Right cardiac atrium (tissue), 5 donors: Measurements from ENCODE around the gene MAGI3. TPM values are rescaled to one million over a fixed set of nuclear protein-coding genes. Genes with fewer than 3 reads are reported as not detected.
"Not testable (repeated sequence)": the region's sequence is repeated elsewhere in the genome, so short reads cannot be mapped to it uniquely, and the experiment has no call there.

ENCODE experiments used
- ATAC-seq, 2 donors: fragments of 200-7000 bp; cut with Tn5 transposase; one replicate each; pipeline versions ENCODE4 v1.8.0 to v1.9.1; 2020; ENCODE audit warnings: moderate library complexity in 2 of 2, mild to moderate bottlenecking in 1 of 2
- DNase-seq, 3 donors: peaks; one replicate each; pipeline ENCODE4 v3.0.0-alpha.2; 2020
- H3K27ac ChIP-seq: one replicate; pipeline ENCODE4 v1.5.1; 2013; ENCODE audit warnings: mild to moderate bottlenecking, low read length, control low read depth, moderate library complexity
- H3K27me3 ChIP-seq: one replicate; pipeline ENCODE4 v1.6.1; 2013; ENCODE audit not compliant: control insufficient read depth, insufficient read depth
- H3K4me1 ChIP-seq: one replicate; pipeline ENCODE4 v1.6.1; 2013; ENCODE audit warnings: low read length; ENCODE audit not compliant: control insufficient read depth, insufficient read depth
- H3K4me3 ChIP-seq: one replicate; pipeline ENCODE4 v1.5.1; 2013; ENCODE audit warnings: low read length, control low read depth
- H3K9me3 ChIP-seq: one replicate; pipeline ENCODE4 v1.6.1; 2013; ENCODE audit warnings: low read length; ENCODE audit not compliant: control insufficient read depth
- WGBS: extraction: QIAGEN DNeasy Blood & Tissue Kit; methylation state at CpG from one replicate; pipeline ENCODE4 v1.1.7; 2013; 5-methylcytosine and 5-hydroxymethylcytosine counted together
- intact Hi-C, 4 donors: fragments of 100-400 bp; cut with DNase I; formaldehyde crosslinking; loops; one replicate each; pipeline versions ENCODE4 v1.11.0 to v1.14.0; 2022 to 2023
- polyA plus RNA-seq: library from polyadenylated mRNA; stranded (reverse); fragments of 200-250 nt; gene quantifications from one replicate; pipeline ENCODE4 v1.2.3, GENCODE V29; 2013
- total RNA-seq, 4 donors: library from RNA; stranded (reverse); fragmentation: NEBNext Ultra II Directional; extraction: Animal tissue kit (Norgen Biotek cat#: 25700); gene quantifications; one replicate each; pipeline ENCODE4 v1.2.1, GENCODE V29; 2021
- donor health status: healthy with polysubstance abuse.
- donor health status: DM: no; HTN: yes; CAD: no.
- donor health status: DM: no; HTN: no; CAD: no.
- donor health status: DM: no; HTN: yes; CAD: no; lungs with severe emphysema.
- donor health status: DM: yes; HTN: yes; CAD: no.

MAGI3 gene
- total and polyA plus RNA-seq, 5 donors = 2.9 to 8.9 (median 8.1) TPM

DNA sequence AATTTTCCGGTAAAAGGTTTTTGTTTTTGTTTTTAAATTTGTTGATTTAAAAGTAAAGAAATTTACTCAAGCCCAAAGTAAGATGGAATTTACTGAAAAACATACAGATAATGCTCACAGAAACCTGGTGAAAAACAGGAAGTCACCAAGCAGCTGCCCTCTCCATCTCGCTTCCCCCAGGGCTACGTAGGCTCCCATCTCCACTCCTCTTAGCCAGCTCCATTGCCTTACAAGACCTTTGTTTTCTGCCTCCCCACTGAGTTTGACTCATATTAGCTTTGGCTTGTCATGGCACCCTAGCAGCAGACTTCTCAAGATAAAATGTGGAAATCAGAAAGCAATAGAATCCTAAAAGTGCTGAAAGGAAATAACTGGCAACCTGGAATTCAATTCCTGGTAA, 311.1 kb downstream of the MAGI3 start:
- DNase-seq (no peak), ATAC-seq (no peak)
- intact Hi-C loops = no loop called here
- 85% methylated on average over 3 of the region's 3 CpGs for WGBS
- Histone ChIP-seq H3K4me1 (no peaks in the 10 kb centered on the region), H3K9me3 (no peaks in the 10 kb centered on the region), H3K4me3 (no peak overlapping the region), H3K27me3 (no peaks in the 10 kb centered on the region), H3K27ac (no peak overlapping the region)

DNA sequence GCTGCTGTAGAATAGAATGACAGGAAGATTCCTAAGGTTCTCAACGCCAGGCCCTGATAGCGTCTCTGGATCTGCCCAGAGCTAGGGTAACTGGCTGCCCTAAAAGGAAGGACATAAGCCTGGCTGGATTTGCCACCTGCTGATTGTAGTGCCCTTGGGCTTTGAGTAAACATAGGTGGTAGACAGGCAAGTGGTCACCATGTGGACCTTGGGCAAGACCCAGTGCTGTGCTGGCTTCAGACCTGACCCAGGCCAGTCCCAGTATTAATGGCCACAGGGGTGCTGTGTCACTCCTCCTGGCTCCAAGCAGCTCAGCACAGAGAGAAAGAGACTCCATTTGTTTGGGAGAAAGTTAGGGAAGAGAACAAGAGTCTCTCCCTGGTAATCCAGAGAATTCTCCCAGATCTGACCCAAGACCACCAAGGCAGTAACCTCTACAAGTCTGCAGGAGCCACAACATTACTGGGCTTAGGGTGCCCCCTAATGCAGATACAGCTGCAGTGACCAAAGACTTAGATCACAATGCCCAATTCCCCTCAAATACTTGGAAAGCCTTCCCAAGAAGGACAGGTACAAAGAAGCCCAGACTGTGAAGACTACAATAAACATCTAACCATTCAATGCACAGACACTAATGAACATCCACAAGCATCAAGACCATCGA, 324.4 kb downstream of the MAGI3 start:
- ATAC-seq (no peak), DNase-seq (no peak)
- Histone ChIP-seq H3K9me3 (no peaks in the 10 kb centered on the region), H3K27ac (no peak overlapping the region), H3K4me3 (no peak overlapping the region), H3K27me3 (no peaks in the 10 kb centered on the region), H3K4me1 (no peaks in the 10 kb centered on the region)
- intact Hi-C loops = no loop called here
- WGBS = 94% methylated on average over 3 of the region's 3 CpGs

DNA sequence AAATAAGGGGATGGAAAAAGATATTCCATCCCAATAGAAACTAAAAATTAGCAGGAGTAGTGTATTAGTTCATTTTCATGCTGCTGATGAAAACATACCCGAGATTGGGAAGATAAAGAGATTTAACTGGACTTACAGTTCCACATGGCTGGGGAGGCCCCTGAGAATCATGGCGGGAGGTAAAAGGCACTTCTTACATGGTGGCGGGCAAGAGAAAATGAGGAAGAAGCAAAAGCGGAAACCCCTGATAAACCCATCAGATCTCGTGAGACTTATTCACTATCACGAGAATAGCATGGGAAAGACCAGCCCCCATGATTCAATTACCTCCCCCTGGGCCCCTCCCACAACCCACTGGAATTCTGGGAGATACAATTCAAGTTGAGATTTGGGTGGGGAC, 327.2 kb downstream of the MAGI3 start:
- H3K4me3 ChIP-seq, ATAC-seq, intact Hi-C loops, H3K27ac ChIP-seq, H3K27me3 ChIP-seq, DNase-seq, H3K9me3 ChIP-seq, H3K4me1 ChIP-seq: not testable (repeated sequence)
- WGBS = over 99% methylated on average over 6 of the region's 6 CpGs

DNA sequence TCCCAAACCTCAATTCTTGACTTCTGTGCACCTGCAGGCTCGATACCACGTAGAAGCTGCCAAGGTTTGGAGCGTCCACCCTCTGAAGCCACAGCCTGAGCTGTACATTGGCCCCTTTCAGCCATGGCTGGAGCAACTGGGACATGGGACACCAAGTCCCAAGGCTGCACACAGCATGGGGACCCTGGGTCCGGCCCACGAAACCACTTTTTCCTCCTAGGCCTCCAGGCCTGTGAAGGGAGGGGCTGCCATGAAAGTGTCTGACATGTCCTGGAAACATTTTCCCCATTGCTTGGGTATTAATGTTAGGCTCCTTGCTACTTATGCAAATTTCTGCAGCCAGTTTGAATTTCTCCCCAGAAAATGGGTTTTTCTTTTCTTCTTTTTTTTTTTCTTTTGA, 328.3 kb downstream of the MAGI3 start:
- 97% methylated on average over 5 of the region's 5 CpGs for WGBS
- ATAC-seq, H3K4me3 ChIP-seq: not testable (repeated sequence)

DNA sequence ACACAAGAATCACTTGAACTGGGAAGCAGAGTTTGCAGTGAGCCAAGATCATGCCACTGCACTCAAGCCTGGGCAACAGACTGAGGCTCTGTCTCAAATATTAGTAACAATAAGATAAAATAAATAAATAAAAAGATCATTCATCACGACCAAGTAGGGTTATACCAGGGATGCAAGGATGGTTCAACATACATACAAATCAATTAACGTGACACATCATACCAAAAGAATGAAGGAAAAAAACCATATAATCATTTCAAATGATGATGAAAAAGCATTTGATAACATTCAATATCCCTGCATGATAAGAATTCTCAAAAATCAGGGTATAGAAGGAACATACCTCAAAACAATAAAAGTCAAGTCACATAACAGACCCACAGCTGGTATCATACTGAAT, 330.7 kb downstream of the MAGI3 start:
- DNase-seq = no peak
- no peaks in the 10 kb centered on the region for H3K9me3 ChIP-seq
- intact Hi-C loops = no loop called here
- no peaks in the 10 kb centered on the region for H3K27me3 ChIP-seq
- no peaks in the 10 kb centered on the region for H3K4me1 ChIP-seq
- H3K27ac ChIP-seq = no peak overlapping the region
- H3K4me3 ChIP-seq = no peak overlapping the region
- WGBS = 100% methylated on average over 2 of the region's 2 CpGs
- no peak for ATAC-seq

More for the DNA sequence above, 328.3 kb downstream of the MAGI3 start:
- DNase-seq, intact Hi-C loops, H3K9me3 ChIP-seq, H3K4me1 ChIP-seq, H3K27ac ChIP-seq, H3K27me3 ChIP-seq: not testable (repeated sequence)

DNA sequence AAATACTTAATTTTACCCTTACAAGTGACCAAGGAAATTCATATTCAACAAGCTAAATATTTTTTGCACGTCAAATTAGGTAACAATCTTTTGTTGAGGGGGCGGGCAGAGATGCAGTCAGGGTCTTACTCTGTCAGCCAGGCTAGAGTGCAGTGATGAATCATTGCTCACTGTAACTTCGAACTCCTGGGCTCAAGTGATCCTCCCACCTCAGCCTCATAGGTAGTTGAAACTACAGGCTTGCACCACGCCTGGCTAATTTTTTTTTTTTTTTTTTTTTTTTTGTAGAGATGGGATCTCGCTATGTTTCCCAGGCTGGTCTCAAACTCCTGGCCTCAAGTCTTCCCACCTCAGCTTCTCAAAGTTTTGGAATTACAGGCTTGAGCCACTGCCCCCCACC, 342.5 kb downstream of the MAGI3 start:
- no peaks in the 10 kb centered on the region for H3K9me3 ChIP-seq
- DNase-seq = no peak
- intact Hi-C loops = no loop called here
- no peaks in the 10 kb centered on the region for H3K27me3 ChIP-seq
- no peak for ATAC-seq
- H3K27ac ChIP-seq = no peak overlapping the region
- WGBS = 93% methylated on average over 5 of the region's 5 CpGs
- no peaks in the 10 kb centered on the region for H3K4me1 ChIP-seq
- no peak overlapping the region for H3K4me3 ChIP-seq

DNA sequence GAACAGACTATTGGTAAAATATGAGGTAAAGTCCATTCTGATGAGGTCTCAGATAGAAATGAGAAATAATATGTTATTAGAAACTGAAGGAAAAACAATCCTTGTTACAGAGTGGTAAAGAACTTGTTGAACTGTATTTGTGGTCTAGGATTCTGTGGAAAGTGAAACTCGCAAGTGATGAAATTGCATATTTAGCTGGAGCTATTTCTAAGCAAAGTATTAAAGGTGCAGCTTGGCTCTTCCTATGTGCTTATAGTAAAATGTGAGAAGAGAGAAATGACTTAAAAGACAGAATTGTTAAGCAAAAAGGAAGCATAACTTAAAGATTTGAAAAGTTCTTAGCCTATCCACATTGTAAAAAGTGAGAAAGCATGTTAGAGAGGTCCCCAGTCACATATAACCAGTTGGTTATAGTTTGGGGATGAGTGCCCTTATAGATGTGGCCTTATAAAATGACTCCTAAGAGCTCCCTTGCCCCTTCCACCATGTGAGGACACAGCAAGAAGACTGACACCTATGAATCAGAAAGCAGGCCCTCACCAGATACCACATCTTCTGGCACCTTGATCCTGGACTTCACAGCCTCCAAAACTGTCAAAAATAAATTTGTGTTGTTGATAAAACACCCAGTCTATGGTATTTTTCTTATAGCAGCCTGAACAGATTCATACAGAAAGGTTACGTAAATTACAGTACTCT, 344.2 kb downstream of the MAGI3 start:
- H3K4me3 ChIP-seq = no peak overlapping the region
- intact Hi-C loops = no loop called here
- ATAC-seq = no peak

More for the DNA sequence above, 344.2 kb downstream of the MAGI3 start:
- 94% methylated on average over 2 of the region's 2 CpGs for WGBS
- no peaks in the 10 kb centered on the region for H3K27me3 ChIP-seq
- H3K27ac ChIP-seq = no peak overlapping the region
- no peaks in the 10 kb centered on the region for H3K4me1 ChIP-seq
- DNase-seq = no peak
- H3K9me3 ChIP-seq = no peaks in the 10 kb centered on the region
